GM12891 (cell line): ENCODE results near the gene ASTN2.

ENCODE experiments used
- PAX5 ChIP-seq: IDR thresholded peaks from 2 replicates; pipeline ENCODE4 v1.6.1; 2011; ENCODE audit warnings: low read length, moderate library complexity, mild to moderate bottlenecking; ENCODE audit not compliant: insufficient read depth, severe bottlenecking
- POLR2A ChIP-seq: IDR thresholded peaks from 2 replicates; pipeline ENCODE4 v1.6.1; 2011; ENCODE audit warnings: low read depth, low read length, control low read depth
- POLR2AphosphoS5 ChIP-seq: IDR thresholded peaks from 2 replicates; pipeline ENCODE4 v1.6.1; 2011; ENCODE audit warnings: low read depth, low read length, control low read depth
- POU2F2 ChIP-seq: IDR thresholded peaks from 2 replicates; pipeline ENCODE4 v1.6.1; 2011; ENCODE audit warnings: low read depth, mild to moderate bottlenecking, control low read depth, low read length, moderate library complexity
- SPI1 ChIP-seq: IDR thresholded peaks from 2 replicates; pipeline ENCODE4 v1.6.1; 2011; ENCODE audit warnings: low read depth, low read length, control low read depth
- TAF1 ChIP-seq: IDR thresholded peaks from 2 replicates; pipeline ENCODE4 v1.6.1; 2011; ENCODE audit warnings: low read depth, low read length, control low read depth

GRCh38 chr9:117268847-117269446 is 145.9 kb downstream of the ASTN2 start:
- TF ChIP-seq POLR2A (no peak), POLR2AphosphoS5 (no peak), POU2F2 (no peak), TAF1 (no peak), SPI1 (no peak), PAX5 (no peak)
